ENCODE data around the gene TEX12.
A peak's percentile ranks its signal among the peaks of the same experiment; 100 is the strongest.

Gene TEX12

GRCh38 chr11:112216561-112217105 is 49.5 kb downstream of the TEX12 start:
- Mint-ChIP-seq H3K4me3 (no peak overlapping the region), H3K27me3 (no peaks in the 10 kb centered on the region), H3K4me1 (peaks cover 6% of the 10 kb centered on the region), H3K36me3 (no peaks in the 10 kb centered on the region), H3K27ac (no peak overlapping the region), H3K9me3 (no peaks in the 10 kb centered on the region)
- no peak for ATAC-seq

GRCh38 chr11:112219476-112220232 is 52.5 kb downstream of the TEX12 start:
- no peak overlapping the region for H3K27ac Mint-ChIP-seq
- H3K9me3 Mint-ChIP-seq, result no peaks in the 10 kb centered on the region
- H3K4me1 Mint-ChIP-seq, result peaks cover 6% of the 10 kb centered on the region
- H3K36me3 Mint-ChIP-seq, result no peaks in the 10 kb centered on the region
- H3K4me3 Mint-ChIP-seq, result no peak overlapping the region
- H3K27me3 Mint-ChIP-seq, result no peaks in the 10 kb centered on the region
- ATAC-seq, result peak; percentile 95

- no peaks in the 10 kb centered on the region for H3K36me3 Mint-ChIP-seq
These were observed 54.2 kb downstream of the TEX12 start for GRCh38 chr11:112221274-112221835.

More at GRCh38 chr11:112221274-112221835, 54.2 kb downstream of the TEX12 start:
- no peak for ATAC-seq
- Mint-ChIP-seq H3K27ac (no peak overlapping the region), H3K27me3 (no peaks in the 10 kb centered on the region), H3K9me3 (no peaks in the 10 kb centered on the region), H3K4me1 (peaks cover 6% of the 10 kb centered on the region), H3K4me3 (no peak overlapping the region)

All from stimulated activated memory B cell treated with anti-CD40 and anti-IgM and Interleukin-4, amounts not matched to agents 10 μg/mL and 1 μg/mL and 100 μg/mL, for 72 hours (primary cell).